22Rv1 (cell line): ENCODE results near the gene EIF5A.

Experiments
- ZFX ChIP-seq: fragments of 450-650 bp; IDR thresholded peaks from 2 replicates; pipeline ENCODE4 v1.6.1; 2017; ENCODE audit warnings: antibody characterized with exemption, borderline replicate concordance
- TF ChIP-seq, protein P1 (sequence below): fragments of 450-650 bp; IDR thresholded peaks from 2 replicates; pipeline ENCODE4 v1.5.1; 2017; ENCODE audit warnings: mild to moderate bottlenecking

DNA sequence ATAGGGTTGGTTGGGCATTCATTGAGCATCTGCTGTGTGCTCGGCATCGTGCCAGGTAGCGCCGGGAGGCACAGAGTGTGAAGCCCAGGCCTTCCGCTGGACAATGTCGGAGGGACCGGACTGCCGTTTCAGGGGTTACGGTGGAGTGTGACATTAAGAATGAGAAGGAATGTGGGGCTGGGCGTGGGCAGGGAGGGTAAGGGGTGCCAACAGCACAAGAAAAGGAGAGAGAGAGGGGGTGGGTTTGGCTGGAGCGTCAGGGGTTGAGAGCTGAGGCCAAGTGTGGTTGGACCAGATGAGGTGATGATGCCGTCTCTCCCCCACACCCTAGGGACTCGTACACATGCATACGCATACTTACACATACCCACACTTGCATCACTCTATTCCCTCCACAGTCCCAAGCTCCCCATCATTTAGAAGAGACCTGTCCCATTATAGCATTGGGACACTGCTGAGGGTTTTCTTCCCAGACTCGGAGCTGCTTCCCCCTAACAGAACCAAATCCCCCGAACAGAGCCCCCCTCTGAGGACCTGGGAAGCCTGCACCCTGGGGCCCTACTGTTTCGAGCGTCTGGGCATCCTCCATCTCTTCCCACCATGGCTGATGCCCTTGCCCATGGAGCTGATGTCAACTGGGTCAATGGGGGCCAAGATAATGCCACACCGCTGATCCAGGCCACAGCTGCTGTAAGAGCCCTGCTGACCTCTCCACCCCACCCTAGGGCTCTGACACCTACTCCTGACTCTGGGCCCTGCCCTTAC is 41.2 kb downstream of the EIF5A start:
- TF ChIP-seq, protein P1, sequence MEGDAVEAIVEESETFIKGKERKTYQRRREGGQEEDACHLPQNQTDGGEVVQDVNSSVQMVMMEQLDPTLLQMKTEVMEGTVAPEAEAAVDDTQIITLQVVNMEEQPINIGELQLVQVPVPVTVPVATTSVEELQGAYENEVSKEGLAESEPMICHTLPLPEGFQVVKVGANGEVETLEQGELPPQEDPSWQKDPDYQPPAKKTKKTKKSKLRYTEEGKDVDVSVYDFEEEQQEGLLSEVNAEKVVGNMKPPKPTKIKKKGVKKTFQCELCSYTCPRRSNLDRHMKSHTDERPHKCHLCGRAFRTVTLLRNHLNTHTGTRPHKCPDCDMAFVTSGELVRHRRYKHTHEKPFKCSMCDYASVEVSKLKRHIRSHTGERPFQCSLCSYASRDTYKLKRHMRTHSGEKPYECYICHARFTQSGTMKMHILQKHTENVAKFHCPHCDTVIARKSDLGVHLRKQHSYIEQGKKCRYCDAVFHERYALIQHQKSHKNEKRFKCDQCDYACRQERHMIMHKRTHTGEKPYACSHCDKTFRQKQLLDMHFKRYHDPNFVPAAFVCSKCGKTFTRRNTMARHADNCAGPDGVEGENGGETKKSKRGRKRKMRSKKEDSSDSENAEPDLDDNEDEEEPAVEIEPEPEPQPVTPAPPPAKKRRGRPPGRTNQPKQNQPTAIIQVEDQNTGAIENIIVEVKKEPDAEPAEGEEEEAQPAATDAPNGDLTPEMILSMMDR = no peak
- TF ChIP-seq ZFX = no peak
